Adrenal gland (tissue), 5 donors: ENCODE measurements around the gene CDH11.

ENCODE experiments used
- CTCF ChIP-seq, 6 experiments: fragments of 450-650 bp in 4 of 6; fragments of 200-600 bp in 2 of 6; sonication (generic) in 1 of 6; IDR thresholded peaks; 1 replicate in 5 of 6; 2 replicates in 1 of 6; pipeline versions ENCODE4 v1.5.1 to v1.8.0; 2016 to 2021; ENCODE audit warnings: antibody characterized with exemption in 6 of 6, mild to moderate bottlenecking in 2 of 6, moderate library complexity in 1 of 6
- POLR2A ChIP-seq, 2 donors: fragments of 450-650 bp; IDR thresholded peaks; one replicate each; pipeline ENCODE4 v1.6.1; 2017; ENCODE audit warnings: antibody characterized with exemption in 2 of 2, mild to moderate bottlenecking in 2 of 2, moderate library complexity in 1 of 2
- donor health status: DM: no; HTN: no; CAD: no.

GRCh38 chr16:65120461-65120830, 1.4 kb downstream of the CDH11 start:
- TF ChIP-seq CTCF (IDR thresholded peaks at IDR 0.05), result no peak
- TF ChIP-seq POLR2A (IDR thresholded peaks at IDR 0.05), result no peak
